Endothelial cell of umbilical vein (primary cell): Measurements from ENCODE around the gene AMFR. TPM values are rescaled to one million over a fixed set of nuclear protein-coding genes. Genes with fewer than 3 reads are reported as not detected.

Experiments
- BruUV-seq: library from RNA; stranded (reverse); fragments of 400-500 nt; replicated peaks from 2 replicates; lab custom pipeline; 2021; lab: Mats Ljungman, UMichigan
- CTCF ChIA-PET: fragments of 300-600, 350-600 bp; sonication (Branson Sonifier 250); formaldehyde crosslinking; loops from one replicate; lab custom pipeline; 2021; ENCODE audit warnings: antibody characterized with exemption, inconsistent platforms; lab: Charles Lee
- POLR2A ChIA-PET: fragments of 300-600, 350-600 bp; sonication (Branson Sonifier 250); formaldehyde crosslinking; loops from one replicate; lab custom pipeline; 2021; ENCODE audit warnings: antibody characterized with exemption, inconsistent platforms; lab: Charles Lee
- DNase-seq: peaks from one replicate; pipeline ENCODE4 v3.0.0-alpha.2; 2011; ENCODE audit warnings: low read depth, low spot score
- FAIRE-seq: peaks from 2 replicates; lab custom pipeline; 2011; peaks lifted over from hg19 to GRCh38; lab: Jason Lieb, UNC
- H2AFZ ChIP-seq: 2 replicates; pipeline ENCODE4 v1.6.0; 2012; ENCODE audit warnings: low read depth, low read length, control low read depth, inconsistent platforms
- H3K27ac ChIP-seq: 2 replicates; pipeline ENCODE4 v1.5.1; 2011; ENCODE audit warnings: low read depth, mild to moderate bottlenecking, control low read depth, low read length, moderate library complexity; ENCODE audit not compliant: insufficient read depth
- H3K27me3 ChIP-seq, 2 experiments: 2 replicates each; pipeline versions ENCODE4 v1.6.0 to v1.6.1; 2011; ENCODE audit warnings: low read length in 2 of 2, mixed read lengths in 1 of 2; ENCODE audit not compliant: control insufficient read depth in 2 of 2, insufficient read depth in 2 of 2
- H3K36me3 ChIP-seq, 2 experiments: 2 replicates in 1 of 2; 3 replicates in 1 of 2; pipeline ENCODE4 v1.5.1; 2011; ENCODE audit warnings: low read length in 2 of 2, mild to moderate bottlenecking in 1 of 2, moderate library complexity in 1 of 2; ENCODE audit not compliant: control insufficient read depth in 2 of 2, insufficient read depth in 2 of 2; ENCODE audit errors: extremely low read depth in 1 of 2
- H3K4me1 ChIP-seq: 3 replicates; pipeline ENCODE4 v1.5.1; 2011; ENCODE audit warnings: mild to moderate bottlenecking, low read length; ENCODE audit not compliant: control insufficient read depth, insufficient read depth; ENCODE audit errors: extremely low read depth
- H3K4me2 ChIP-seq: 2 replicates; pipeline ENCODE4 v1.6.1; 2011; ENCODE audit warnings: low read length, control low read depth, mixed read lengths; ENCODE audit not compliant: insufficient read depth
- H3K4me3 ChIP-seq, 3 experiments: fragments of 200-600 bp in 1 of 3; sonication (generic), shearing (Covaris generic) in 1 of 3; replicated peaks in 1 of 3; 2 replicates each; pipeline ENCODE4 v1.5.1; 2011 to 2016; ENCODE audit warnings: control low read depth in 3 of 3, low read length in 3 of 3, mild to moderate bottlenecking in 2 of 3, inconsistent platforms in 1 of 3, low read depth in 1 of 3, moderate library complexity in 1 of 3; ENCODE audit not compliant: insufficient read depth in 1 of 3
- H3K79me2 ChIP-seq: 2 replicates; pipeline ENCODE4 v1.6.0; 2012; ENCODE audit warnings: low read length, inconsistent platforms; ENCODE audit not compliant: control insufficient read depth, insufficient read depth
- H3K9ac ChIP-seq: replicated peaks from 2 replicates; pipeline ENCODE3; 2011; ENCODE audit warnings: low read length, control low read depth; ENCODE audit not compliant: insufficient read depth; ENCODE audit errors: extremely low read depth
- H3K9me1 ChIP-seq: replicated peaks from 3 replicates; pipeline ENCODE4 v1.6.0; 2011; ENCODE audit warnings: mild to moderate bottlenecking, low read length; ENCODE audit not compliant: control insufficient read depth, insufficient read depth; ENCODE audit errors: extremely low read depth
- H3K9me3 ChIP-seq: replicated peaks from 2 replicates; pipeline ENCODE4 v1.5.1; 2012; ENCODE audit warnings: low read length, inconsistent platforms; ENCODE audit not compliant: control insufficient read depth, insufficient read depth
- H4K20me1 ChIP-seq: replicated peaks from 2 replicates; pipeline ENCODE3; 2011; ENCODE audit warnings: mild to moderate bottlenecking, low read length; ENCODE audit not compliant: control insufficient read depth, insufficient read depth; ENCODE audit errors: extremely low read depth
- EZH2 ChIP-seq: IDR thresholded peaks from 2 replicates; pipeline ENCODE4 v1.6.1; 2012; ENCODE audit warnings: borderline replicate concordance, low read depth, mild to moderate bottlenecking, moderate library complexity, low read length, inconsistent platforms; ENCODE audit not compliant: severe bottlenecking
- FOS ChIP-seq: IDR thresholded peaks from 2 replicates; pipeline ENCODE4 v1.6.1; 2011; ENCODE audit warnings: mild to moderate bottlenecking, low read length, moderate library complexity, borderline replicate concordance; ENCODE audit not compliant: insufficient read depth
- JUN ChIP-seq: IDR thresholded peaks from 2 replicates; pipeline ENCODE4 v1.6.1; 2011; ENCODE audit warnings: borderline replicate concordance, low read depth; ENCODE audit not compliant: insufficient read length, insufficient read depth
- POLR2AphosphoS5 ChIP-seq: IDR thresholded peaks from 2 replicates; pipeline ENCODE4 v1.6.1; 2012; ENCODE audit warnings: low read depth, mild to moderate bottlenecking, control low read depth, low read length, moderate library complexity; ENCODE audit not compliant: insufficient read depth
- dilution Hi-C: fragments of 300-500 bp; cut with MboI; formaldehyde crosslinking; loops from one replicate; pipeline ENCODE4 v1.15.0; 2019; ENCODE audit warnings: low sequenced_read_pairs; ENCODE audit not compliant: extremely low pct_ligation_motif_present
- intact Hi-C: fragments of 100-400 bp; cut with micrococcal nuclease; formaldehyde crosslinking; loops from one replicate; pipeline ENCODE4 v1.10.0; 2022
- polyA plus RNA-seq, 4 experiments: library from polyadenylated mRNA; depleted of rRNA in 3 of 4; stranded (reverse) in 3 of 4; unstranded in 1 of 4; fragments of >200 nt; gene quantifications; 2 replicates each; pipeline versions ENCODE4 v1.2.1 to v1.2.3, GENCODE V29; 2011 to 2012; ENCODE audit warnings: missing spikeins in 1 of 4
- total RNA-seq: library from RNA; stranded (reverse); gene quantifications from 2 replicates; pipeline ENCODE4 v1.2.3, GENCODE V29; 2021
- TF ChIP-seq, protein P1 (sequence below), 2 donors: IDR thresholded peaks; 1 replicate in 1 of 2; 2 replicates in 1 of 2; pipeline ENCODE4 v1.5.1; 2011; ENCODE audit warnings: low read length in 2 of 2, mild to moderate bottlenecking in 2 of 2, moderate library complexity in 2 of 2, control low read depth in 1 of 2, inconsistent platforms in 1 of 2, low read depth in 1 of 2; ENCODE audit not compliant: insufficient read depth in 1 of 2; ENCODE audit errors: extremely low read depth in 1 of 2
- TF ChIP-seq, protein P2 (sequence below): IDR thresholded peaks from 2 replicates; pipeline ENCODE4 v1.6.1; 2011; ENCODE audit not compliant: insufficient read depth, insufficient read length

AMFR gene
- total and polyA plus RNA-seq, 2 donors (not counting 3 experiments of a cell fraction or from before 2014, with no cell fraction given), result 66.5 to 71.7 TPM

DNA sequence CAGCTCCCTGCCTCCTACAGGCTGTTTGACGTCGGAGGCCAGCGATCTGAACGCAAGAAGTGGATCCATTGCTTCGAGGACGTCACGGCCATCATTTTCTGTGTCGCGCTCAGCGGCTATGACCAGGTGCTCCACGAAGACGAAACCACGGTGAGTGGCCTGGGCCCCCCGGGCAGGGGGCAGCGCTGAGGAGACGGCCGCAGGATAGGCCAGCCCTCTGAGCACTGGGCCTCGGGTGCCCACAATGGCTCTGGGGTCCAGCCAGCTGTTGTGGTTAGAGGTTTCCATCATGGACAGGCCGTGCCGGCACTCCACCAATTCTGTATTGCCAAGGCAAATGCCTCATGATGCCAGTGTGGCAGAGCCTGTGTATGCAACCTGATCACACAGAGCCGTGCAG is 88.6 kb downstream of the AMFR start:
- no peak for FAIRE-seq
- Histone ChIP-seq H3K27ac (no peak overlapping the region), H3K27me3 (no peaks in the 10 kb centered on the region), H3K9me3 (no peaks in the 10 kb centered on the region), H3K4me1 (no peaks in the 10 kb centered on the region), H3K9me1 (no peaks in the 10 kb centered on the region), H3K4me3 (no peak overlapping the region), H2AFZ (no peak overlapping the region), H4K20me1 (no peaks in the 10 kb centered on the region), H3K36me3 (no peaks in the 10 kb centered on the region), H3K79me2 (no peaks in the 10 kb centered on the region), H3K9ac (no peak overlapping the region), H3K4me2 (no peak overlapping the region)
- DNase-seq, result no peak
- CTCF ChIA-PET, result no interaction called here
- intact Hi-C loops (no loop called here), dilution Hi-C loops (no loop called here)
- TF ChIP-seq FOS (no peak), POLR2AphosphoS5 (no peak), JUN (no peak), EZH2 (no peak)
- TF ChIP-seq, protein P1, sequence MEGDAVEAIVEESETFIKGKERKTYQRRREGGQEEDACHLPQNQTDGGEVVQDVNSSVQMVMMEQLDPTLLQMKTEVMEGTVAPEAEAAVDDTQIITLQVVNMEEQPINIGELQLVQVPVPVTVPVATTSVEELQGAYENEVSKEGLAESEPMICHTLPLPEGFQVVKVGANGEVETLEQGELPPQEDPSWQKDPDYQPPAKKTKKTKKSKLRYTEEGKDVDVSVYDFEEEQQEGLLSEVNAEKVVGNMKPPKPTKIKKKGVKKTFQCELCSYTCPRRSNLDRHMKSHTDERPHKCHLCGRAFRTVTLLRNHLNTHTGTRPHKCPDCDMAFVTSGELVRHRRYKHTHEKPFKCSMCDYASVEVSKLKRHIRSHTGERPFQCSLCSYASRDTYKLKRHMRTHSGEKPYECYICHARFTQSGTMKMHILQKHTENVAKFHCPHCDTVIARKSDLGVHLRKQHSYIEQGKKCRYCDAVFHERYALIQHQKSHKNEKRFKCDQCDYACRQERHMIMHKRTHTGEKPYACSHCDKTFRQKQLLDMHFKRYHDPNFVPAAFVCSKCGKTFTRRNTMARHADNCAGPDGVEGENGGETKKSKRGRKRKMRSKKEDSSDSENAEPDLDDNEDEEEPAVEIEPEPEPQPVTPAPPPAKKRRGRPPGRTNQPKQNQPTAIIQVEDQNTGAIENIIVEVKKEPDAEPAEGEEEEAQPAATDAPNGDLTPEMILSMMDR (IDR thresholded peaks at IDR 0.05; ENCODE audit: extremely low read depth in 1 of 2, insufficient read depth in 1 of 2, low read depth in 1 of 2, low read length in 2 of 2), result no peak
- TF ChIP-seq, protein P2, sequence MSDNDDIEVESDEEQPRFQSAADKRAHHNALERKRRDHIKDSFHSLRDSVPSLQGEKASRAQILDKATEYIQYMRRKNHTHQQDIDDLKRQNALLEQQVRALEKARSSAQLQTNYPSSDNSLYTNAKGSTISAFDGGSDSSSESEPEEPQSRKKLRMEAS, result no peak
- POLR2A ChIA-PET, result no interaction called here
- BruUV-seq, result no TSS peak
